Type B pancreatic cell (in vitro differentiated cells): ENCODE results near the gene SH3RF3. TPM values are rescaled to one million over a fixed set of nuclear protein-coding genes. Genes with fewer than 3 reads are reported as not detected.

Source experiments
- DNase-seq: peaks from one replicate; pipeline ENCODE4 v3.0.0; 2021; ENCODE audit warnings: mixed read lengths; ENCODE audit not compliant: unreplicated experiment; ENCODE audit errors: extremely low spot score
- H3K27ac Mint-ChIP-seq: 2 replicates; pipeline ENCODE4 v1.8.0; 2021; ENCODE audit warnings: mild to moderate bottlenecking, mixed read lengths
- H3K27me3 Mint-ChIP-seq: 2 replicates; pipeline ENCODE4 v1.8.0; 2021; ENCODE audit warnings: mixed read lengths
- H3K36me3 Mint-ChIP-seq: 2 replicates; pipeline ENCODE4 v1.8.0; 2021; ENCODE audit warnings: mixed read lengths
- H3K4me1 Mint-ChIP-seq: one replicate; pipeline ENCODE4 v1.8.0; 2021; ENCODE audit warnings: mixed read lengths; ENCODE audit not compliant: unreplicated experiment
- H3K4me3 Mint-ChIP-seq: 2 replicates; pipeline ENCODE4 v1.8.0; 2021; ENCODE audit warnings: mild to moderate bottlenecking, mixed read lengths
- H3K9me3 Mint-ChIP-seq: 2 replicates; pipeline ENCODE4 v1.8.0; 2021; ENCODE audit warnings: mixed read lengths
- total RNA-seq: library from RNA; stranded (reverse); gene quantifications from 2 replicates; pipeline ENCODE4 v1.2.1, GENCODE V29; 2021; ENCODE audit warnings: low replicate concordance
- TF ChIP-seq, protein P1 (sequence below): fragments of 200-600 bp; sonication (generic); conservative IDR thresholded peaks from 2 replicates; pipeline ENCODE4 v1.5.0; 2021; ENCODE audit warnings: antibody characterized with exemption, mild to moderate bottlenecking

SH3RF3 gene
- total RNA-seq, 1 donor from 2014 or later: 13.9 TPM

DNA sequence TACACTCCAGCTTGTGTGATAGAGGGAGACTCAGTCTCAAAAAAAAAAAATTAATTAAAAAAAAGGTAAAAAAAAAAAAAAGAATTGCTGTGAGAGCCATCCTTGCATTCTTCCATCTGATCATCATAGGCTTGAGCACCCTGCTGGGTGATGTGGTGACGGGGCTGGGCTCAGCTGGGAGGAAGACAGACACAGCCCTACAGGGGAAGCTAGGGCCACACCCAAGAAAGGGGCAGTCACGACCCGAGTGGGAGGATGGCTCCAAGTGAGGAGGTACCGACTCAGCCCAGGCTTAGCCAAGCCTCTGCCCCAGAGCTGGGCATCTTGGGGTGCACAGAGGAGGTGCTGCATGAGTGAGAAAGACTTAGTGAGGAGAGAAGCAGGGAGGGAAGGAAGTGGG, 165.5 kb downstream of the SH3RF3 start:
- H3K4me1 Mint-ChIP-seq: peaks cover 6% of the 10 kb centered on the region
- H3K9me3 Mint-ChIP-seq: no peaks in the 10 kb centered on the region
- no peak for DNase-seq
- TF ChIP-seq, protein P1, sequence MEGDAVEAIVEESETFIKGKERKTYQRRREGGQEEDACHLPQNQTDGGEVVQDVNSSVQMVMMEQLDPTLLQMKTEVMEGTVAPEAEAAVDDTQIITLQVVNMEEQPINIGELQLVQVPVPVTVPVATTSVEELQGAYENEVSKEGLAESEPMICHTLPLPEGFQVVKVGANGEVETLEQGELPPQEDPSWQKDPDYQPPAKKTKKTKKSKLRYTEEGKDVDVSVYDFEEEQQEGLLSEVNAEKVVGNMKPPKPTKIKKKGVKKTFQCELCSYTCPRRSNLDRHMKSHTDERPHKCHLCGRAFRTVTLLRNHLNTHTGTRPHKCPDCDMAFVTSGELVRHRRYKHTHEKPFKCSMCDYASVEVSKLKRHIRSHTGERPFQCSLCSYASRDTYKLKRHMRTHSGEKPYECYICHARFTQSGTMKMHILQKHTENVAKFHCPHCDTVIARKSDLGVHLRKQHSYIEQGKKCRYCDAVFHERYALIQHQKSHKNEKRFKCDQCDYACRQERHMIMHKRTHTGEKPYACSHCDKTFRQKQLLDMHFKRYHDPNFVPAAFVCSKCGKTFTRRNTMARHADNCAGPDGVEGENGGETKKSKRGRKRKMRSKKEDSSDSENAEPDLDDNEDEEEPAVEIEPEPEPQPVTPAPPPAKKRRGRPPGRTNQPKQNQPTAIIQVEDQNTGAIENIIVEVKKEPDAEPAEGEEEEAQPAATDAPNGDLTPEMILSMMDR: no peak
- H3K27ac Mint-ChIP-seq: no peak overlapping the region
- no peaks in the 10 kb centered on the region for H3K36me3 Mint-ChIP-seq
- H3K27me3 Mint-ChIP-seq: peaks cover 4% of the 10 kb centered on the region
- no peak overlapping the region for H3K4me3 Mint-ChIP-seq

DNA sequence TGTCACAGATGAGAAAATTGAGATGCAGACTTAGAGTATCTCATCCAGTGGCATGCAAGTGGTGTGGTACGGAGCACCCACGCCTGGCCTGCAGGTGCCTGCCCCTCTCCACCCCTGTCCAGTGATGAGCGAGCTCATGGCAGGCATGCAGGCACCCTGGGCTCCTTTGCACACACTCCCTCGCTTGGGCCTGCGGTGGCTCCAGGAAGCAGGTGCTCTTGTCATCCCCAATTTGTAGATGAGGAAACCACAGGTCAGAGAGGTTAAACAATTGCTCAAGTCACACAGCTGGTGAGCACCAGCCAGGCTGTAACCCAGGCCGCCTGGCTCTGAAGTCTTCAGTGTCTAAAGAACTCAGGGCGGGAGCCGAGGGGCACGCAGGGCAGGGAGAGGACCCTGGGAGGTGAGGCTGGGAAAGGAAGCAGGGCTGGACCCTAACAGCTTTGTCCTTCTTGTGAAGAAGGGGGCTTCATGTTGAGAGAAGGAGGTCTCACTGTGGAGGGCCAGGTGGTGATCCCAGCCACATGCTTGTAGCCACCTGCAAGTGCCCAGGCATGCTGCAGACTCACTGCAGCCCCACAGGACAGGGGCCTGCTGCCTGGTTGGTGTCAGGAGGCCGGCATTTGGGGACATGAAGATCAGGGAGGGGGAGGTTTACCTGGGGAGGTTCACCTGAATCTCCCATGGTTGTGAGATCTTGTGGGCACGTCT, 166.2 kb downstream of the SH3RF3 start:
- TF ChIP-seq, protein P1: no peak
- Mint-ChIP-seq H3K27ac (no peak overlapping the region), H3K9me3 (no peaks in the 10 kb centered on the region), H3K27me3 (peaks cover 4% of the 10 kb centered on the region), H3K4me3 (no peak overlapping the region), H3K36me3 (no peaks in the 10 kb centered on the region), H3K4me1 (peaks cover 4% of the 10 kb centered on the region)
- no peak for DNase-seq

DNA sequence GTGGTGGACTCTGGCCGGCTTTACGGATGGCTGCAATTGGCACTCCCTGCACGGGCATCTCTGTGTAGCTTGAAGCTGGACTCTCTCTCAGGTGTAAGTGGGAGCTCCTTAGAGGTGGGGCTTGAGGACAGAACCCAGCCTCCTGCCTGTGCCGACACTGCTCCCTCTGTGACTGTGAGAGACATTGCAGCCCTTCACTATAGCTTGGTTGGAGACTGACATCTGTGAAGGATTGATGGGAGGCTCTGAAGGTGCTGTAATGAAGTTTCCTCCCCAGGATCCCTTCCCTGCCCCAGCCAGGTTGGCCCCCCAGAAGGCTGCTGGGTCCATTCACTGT, 166.7 kb downstream of the SH3RF3 start:
- H3K9me3 Mint-ChIP-seq: no peaks in the 10 kb centered on the region
- peaks cover 4% of the 10 kb centered on the region for H3K4me1 Mint-ChIP-seq

DNA sequence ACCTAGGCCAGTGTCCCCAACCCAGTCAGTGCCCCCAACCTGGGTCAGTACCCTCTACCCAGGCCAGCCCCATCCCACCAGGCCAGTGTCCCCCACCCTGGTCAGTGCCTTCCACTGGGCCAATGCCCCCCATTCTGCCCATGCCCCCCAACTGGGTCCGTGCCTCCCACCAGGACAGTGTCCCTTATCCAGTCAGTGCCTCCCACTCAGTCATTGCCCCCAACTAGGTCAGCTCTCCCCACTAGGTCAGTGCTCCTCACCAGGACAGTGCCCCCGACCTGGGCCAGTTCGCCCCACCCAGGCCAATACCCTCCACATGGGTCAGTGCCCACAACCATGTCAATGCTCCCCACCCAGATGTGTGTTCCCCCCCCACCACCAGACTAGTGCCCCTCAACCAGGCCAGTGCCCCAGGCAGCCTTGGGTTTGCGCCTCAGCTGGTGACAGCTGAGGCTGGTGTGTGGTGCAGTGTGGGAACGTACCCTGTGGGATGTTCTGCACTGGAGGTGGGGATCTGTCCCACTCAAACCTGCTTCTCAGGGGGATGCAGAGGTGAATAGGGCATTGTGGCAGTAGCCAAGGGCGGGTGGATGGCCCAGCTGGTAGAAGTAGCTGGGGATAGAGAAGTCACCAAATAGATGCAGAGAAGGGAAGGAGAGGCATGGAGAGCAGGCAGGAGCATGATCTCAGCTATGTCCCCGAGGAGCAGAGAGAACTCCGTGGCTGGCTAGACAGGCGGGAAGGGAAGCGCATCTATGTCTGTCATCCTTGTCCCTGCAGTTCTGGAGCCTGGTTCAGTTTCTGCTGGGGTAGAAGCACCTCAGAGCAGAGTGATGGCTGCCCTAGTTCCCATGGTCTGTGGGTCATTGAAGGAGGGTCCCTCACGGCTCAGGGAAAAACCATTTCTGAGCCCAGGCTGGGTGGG, 168.8 kb downstream of the SH3RF3 start:
- Mint-ChIP-seq H3K9me3 (no peaks in the 10 kb centered on the region), H3K27me3 (no peaks in the 10 kb centered on the region), H3K4me3 (no peak overlapping the region), H3K4me1 (no peaks in the 10 kb centered on the region), H3K27ac (no peak overlapping the region), H3K36me3 (no peaks in the 10 kb centered on the region)
- DNase-seq: no peak
- TF ChIP-seq, protein P1: no peak

More for the DNA sequence above, 166.7 kb downstream of the SH3RF3 start:
- no peaks in the 10 kb centered on the region for H3K36me3 Mint-ChIP-seq
- TF ChIP-seq, protein P1: no peak
- H3K27me3 Mint-ChIP-seq: no peaks in the 10 kb centered on the region
- no peak overlapping the region for H3K4me3 Mint-ChIP-seq
- H3K27ac Mint-ChIP-seq: no peak overlapping the region
- DNase-seq: no peak

DNA sequence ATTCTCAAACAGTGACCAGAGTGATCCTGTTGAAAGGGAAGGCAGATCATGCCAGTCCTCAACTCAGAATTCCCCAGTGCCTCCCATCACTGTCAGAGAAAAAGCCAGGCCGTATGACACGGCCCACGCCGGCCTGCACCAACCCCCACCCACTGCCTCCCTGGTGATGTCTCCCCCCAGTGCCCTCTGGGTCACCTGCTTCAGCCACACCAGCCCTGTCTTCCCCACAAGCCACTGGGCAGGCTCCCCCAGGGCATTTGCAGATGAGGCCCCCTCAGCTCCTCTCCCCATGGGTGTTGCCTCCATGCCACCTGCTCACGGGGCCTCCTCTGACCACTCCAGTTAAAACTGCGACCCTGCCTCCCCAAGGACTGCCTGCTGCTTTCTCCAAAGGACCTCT, 169.8 kb downstream of the SH3RF3 start:
- Mint-ChIP-seq H3K9me3 (no peaks in the 10 kb centered on the region), H3K27me3 (no peaks in the 10 kb centered on the region), H3K36me3 (no peaks in the 10 kb centered on the region), H3K27ac (no peak overlapping the region), H3K4me1 (no peaks in the 10 kb centered on the region), H3K4me3 (no peak overlapping the region)
- TF ChIP-seq, protein P1: no peak
- no peak for DNase-seq
